HL-60 (cell line): ENCODE data around the gene C2orf78.
"Not testable (repeated sequence)": the region's sequence is repeated elsewhere in the genome, so short reads cannot be mapped to it uniquely, and the experiment has no call there.

ENCODE experiments used
- DNase-seq, 2 experiments: peaks; one replicate each; pipeline ENCODE4 v3.0.0-alpha.2; 2010 to 2020; ENCODE audit warnings: low read depth in 1 of 2, low spot score in 1 of 2
- H3K27ac ChIP-seq: fragments of 250-450 bp; sonication (Bioruptor Pico); replicated peaks from 2 replicates; pipeline ENCODE4 v1.5.1; 2020; ENCODE audit warnings: mild to moderate bottlenecking, moderate library complexity
- H3K27me3 ChIP-seq: fragments of 250-450 bp; sonication (Bioruptor Pico); 2 replicates; pipeline ENCODE4 v1.5.1; 2021; ENCODE audit warnings: mild to moderate bottlenecking, moderate library complexity; ENCODE audit not compliant: insufficient read depth, poor library complexity, severe bottlenecking
- H3K4me3 ChIP-seq: replicated peaks from 2 replicates; pipeline ENCODE4 v1.5.1; 2011; ENCODE audit warnings: mild to moderate bottlenecking, control low read depth, low read length; ENCODE audit not compliant: insufficient read depth
- GABPA ChIP-seq: IDR thresholded peaks from 2 replicates; pipeline ENCODE4 v1.6.1; 2012; ENCODE audit warnings: low read depth
- POLR2AphosphoS5 ChIP-seq: IDR thresholded peaks from 2 replicates; pipeline ENCODE4 v1.6.1; 2012; ENCODE audit warnings: low read depth
- SPI1 ChIP-seq: IDR thresholded peaks from 2 replicates; pipeline ENCODE4 v1.6.1; 2012; ENCODE audit warnings: low read depth, mild to moderate bottlenecking, borderline replicate concordance
- TF ChIP-seq, protein P1 (sequence below): IDR thresholded peaks from 2 replicates; pipeline ENCODE4 v1.6.1; 2012; ENCODE audit warnings: low read depth; ENCODE audit not compliant: insufficient replicate concordance
- TF ChIP-seq, protein P2 (sequence below): IDR thresholded peaks from one replicate; pipeline ENCODE4 v1.5.1; 2011; ENCODE audit warnings: low read length, control low read depth, inconsistent platforms; ENCODE audit not compliant: insufficient read depth

The C2orf78 gene

DNA sequence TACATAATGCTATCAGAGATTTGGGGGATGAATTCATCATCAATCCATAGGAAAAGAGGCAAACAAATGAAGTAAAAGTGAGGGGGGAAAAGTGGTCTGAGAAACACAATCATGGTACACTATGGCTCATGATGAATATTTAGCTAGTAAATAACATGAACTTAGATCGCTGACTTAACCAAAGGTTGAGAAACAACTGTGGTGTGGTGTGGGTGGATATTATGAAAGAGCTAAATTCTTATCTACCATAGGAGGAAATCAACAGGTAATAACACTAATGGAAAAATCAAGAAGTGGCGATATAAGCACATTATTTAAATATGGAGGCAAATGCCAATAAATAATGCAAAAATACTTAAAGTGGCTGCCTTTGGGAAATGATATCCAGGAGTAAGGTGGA is 34.7 kb upstream of the C2orf78 start:
- DNase-seq = peak in 1 of 2 experiments; percentile 37
- no peak overlapping the region for H3K4me3 ChIP-seq
- H3K27ac ChIP-seq = no peak overlapping the region
- TF ChIP-seq, protein P1, sequence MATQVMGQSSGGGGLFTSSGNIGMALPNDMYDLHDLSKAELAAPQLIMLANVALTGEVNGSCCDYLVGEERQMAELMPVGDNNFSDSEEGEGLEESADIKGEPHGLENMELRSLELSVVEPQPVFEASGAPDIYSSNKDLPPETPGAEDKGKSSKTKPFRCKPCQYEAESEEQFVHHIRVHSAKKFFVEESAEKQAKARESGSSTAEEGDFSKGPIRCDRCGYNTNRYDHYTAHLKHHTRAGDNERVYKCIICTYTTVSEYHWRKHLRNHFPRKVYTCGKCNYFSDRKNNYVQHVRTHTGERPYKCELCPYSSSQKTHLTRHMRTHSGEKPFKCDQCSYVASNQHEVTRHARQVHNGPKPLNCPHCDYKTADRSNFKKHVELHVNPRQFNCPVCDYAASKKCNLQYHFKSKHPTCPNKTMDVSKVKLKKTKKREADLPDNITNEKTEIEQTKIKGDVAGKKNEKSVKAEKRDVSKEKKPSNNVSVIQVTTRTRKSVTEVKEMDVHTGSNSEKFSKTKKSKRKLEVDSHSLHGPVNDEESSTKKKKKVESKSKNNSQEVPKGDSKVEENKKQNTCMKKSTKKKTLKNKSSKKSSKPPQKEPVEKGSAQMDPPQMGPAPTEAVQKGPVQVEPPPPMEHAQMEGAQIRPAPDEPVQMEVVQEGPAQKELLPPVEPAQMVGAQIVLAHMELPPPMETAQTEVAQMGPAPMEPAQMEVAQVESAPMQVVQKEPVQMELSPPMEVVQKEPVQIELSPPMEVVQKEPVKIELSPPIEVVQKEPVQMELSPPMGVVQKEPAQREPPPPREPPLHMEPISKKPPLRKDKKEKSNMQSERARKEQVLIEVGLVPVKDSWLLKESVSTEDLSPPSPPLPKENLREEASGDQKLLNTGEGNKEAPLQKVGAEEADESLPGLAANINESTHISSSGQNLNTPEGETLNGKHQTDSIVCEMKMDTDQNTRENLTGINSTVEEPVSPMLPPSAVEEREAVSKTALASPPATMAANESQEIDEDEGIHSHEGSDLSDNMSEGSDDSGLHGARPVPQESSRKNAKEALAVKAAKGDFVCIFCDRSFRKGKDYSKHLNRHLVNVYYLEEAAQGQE = no peak
- TF ChIP-seq SPI1 (no peak), GABPA (no peak), POLR2AphosphoS5 (no peak)
- TF ChIP-seq, protein P2, sequence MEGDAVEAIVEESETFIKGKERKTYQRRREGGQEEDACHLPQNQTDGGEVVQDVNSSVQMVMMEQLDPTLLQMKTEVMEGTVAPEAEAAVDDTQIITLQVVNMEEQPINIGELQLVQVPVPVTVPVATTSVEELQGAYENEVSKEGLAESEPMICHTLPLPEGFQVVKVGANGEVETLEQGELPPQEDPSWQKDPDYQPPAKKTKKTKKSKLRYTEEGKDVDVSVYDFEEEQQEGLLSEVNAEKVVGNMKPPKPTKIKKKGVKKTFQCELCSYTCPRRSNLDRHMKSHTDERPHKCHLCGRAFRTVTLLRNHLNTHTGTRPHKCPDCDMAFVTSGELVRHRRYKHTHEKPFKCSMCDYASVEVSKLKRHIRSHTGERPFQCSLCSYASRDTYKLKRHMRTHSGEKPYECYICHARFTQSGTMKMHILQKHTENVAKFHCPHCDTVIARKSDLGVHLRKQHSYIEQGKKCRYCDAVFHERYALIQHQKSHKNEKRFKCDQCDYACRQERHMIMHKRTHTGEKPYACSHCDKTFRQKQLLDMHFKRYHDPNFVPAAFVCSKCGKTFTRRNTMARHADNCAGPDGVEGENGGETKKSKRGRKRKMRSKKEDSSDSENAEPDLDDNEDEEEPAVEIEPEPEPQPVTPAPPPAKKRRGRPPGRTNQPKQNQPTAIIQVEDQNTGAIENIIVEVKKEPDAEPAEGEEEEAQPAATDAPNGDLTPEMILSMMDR = no peak
- no peaks in the 10 kb centered on the region for H3K27me3 ChIP-seq

DNA sequence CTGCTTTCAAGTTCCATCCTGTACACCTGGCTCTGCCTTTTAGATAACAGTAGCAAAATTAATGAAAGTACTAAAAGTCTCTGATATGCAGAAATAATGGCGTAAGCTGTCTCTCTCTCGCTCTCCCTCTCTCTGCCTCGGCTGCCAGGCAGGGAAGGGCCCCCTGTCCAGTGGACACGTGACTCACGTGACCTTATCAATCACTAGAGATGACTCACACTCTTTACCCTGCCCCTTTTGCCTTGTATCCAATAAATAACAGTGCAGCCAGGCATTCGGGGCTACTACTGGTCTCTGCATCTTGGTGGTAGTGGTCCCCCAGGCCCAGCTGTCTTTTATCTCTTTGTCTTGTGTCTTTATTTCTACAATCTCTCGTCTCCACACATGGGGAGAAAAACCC is 29.7 kb upstream of the C2orf78 start:
- not testable (repeated sequence) for DNase-seq, H3K27me3 ChIP-seq, H3K4me3 ChIP-seq, H3K27ac ChIP-seq

DNA sequence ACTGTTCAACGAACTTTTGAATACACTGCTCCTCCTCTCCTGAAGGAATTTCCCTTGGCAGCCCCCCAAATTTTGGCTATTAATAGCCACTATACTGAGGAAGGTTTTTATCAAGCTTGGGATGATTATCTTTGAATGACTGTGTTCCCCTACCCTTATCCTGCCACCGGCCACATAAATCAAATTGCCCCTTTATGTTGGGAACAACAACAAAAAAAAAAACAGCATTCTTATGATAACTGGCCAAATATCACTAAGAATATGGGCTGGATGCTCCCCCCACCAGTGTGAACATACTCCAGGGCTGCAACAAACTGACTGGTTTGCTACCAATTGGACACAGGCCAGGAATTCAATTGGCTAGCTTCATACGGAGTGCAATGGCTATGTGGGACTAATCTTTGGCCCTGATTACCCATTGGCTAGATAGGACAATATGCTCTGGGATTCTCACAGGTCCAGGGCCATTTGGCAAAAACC is 24.7 kb upstream of the C2orf78 start:
- H3K27ac ChIP-seq = no peak overlapping the region
- no peak overlapping the region for H3K4me3 ChIP-seq
- no peaks in the 10 kb centered on the region for H3K27me3 ChIP-seq
- DNase-seq = no peak
- TF ChIP-seq POLR2AphosphoS5 (no peak), GABPA (no peak), SPI1 (no peak)
- TF ChIP-seq, protein P2 = no peak
- TF ChIP-seq, protein P1 = no peak

DNA sequence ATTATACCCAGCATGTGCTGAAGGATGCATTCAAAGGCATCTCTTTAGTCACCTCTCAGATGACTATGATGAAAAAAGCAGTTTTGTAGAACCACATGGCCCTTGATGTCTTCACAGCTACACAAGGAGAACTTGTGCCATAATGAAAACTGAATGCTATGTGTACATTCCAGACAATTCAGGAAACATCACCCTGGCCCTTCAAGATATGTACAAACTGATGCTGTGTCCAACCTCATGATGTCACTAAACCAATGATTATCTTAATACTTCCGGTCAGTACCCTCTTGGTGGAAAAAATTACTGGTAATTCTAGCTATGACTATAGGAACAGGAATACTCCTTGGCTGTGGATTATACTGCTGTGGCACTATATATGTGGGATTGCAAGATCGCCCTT is 24.1 kb upstream of the C2orf78 start:
- Histone ChIP-seq H3K27me3 (no peaks in the 10 kb centered on the region), H3K4me3 (no peak overlapping the region), H3K27ac (no peak overlapping the region)
- DNase-seq = no peak
- TF ChIP-seq, protein P2 = no peak
- no peak for TF ChIP-seq SPI1
- no peak for TF ChIP-seq POLR2AphosphoS5
- no peak for TF ChIP-seq GABPA
- TF ChIP-seq, protein P1 = no peak
